ENCODE results near the gene SOX8.

SOX8 gene

DNA sequence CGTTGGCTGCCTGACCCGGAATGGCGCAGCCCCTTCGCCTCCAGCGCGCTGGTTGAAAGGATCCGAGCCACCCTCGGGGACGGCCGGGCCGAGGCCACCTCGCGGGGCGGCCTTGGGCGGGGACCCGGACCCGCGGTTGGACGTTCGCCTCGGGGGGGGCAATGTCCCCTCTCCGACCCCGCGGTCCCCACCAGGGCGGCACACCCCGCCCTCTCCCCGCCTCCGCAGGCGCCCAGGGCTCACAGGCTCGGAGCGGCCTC, 1.0 kb upstream of the SOX8 start:
- in situ Hi-C loops (cut with MboI; ENCODE audit: low pct_unique_long_range_greater_than_20kb, low sequenced_read_pairs, unreplicated experiment), result no loop called here
- DNase-seq (ENCODE audit: low spot score), result no peak
- TF ChIP-seq, protein P1, sequence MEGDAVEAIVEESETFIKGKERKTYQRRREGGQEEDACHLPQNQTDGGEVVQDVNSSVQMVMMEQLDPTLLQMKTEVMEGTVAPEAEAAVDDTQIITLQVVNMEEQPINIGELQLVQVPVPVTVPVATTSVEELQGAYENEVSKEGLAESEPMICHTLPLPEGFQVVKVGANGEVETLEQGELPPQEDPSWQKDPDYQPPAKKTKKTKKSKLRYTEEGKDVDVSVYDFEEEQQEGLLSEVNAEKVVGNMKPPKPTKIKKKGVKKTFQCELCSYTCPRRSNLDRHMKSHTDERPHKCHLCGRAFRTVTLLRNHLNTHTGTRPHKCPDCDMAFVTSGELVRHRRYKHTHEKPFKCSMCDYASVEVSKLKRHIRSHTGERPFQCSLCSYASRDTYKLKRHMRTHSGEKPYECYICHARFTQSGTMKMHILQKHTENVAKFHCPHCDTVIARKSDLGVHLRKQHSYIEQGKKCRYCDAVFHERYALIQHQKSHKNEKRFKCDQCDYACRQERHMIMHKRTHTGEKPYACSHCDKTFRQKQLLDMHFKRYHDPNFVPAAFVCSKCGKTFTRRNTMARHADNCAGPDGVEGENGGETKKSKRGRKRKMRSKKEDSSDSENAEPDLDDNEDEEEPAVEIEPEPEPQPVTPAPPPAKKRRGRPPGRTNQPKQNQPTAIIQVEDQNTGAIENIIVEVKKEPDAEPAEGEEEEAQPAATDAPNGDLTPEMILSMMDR (IDR thresholded peaks at IDR 0.05; ENCODE audit: extremely low read depth, insufficient read depth, missing control alignments), result no peak

DNA sequence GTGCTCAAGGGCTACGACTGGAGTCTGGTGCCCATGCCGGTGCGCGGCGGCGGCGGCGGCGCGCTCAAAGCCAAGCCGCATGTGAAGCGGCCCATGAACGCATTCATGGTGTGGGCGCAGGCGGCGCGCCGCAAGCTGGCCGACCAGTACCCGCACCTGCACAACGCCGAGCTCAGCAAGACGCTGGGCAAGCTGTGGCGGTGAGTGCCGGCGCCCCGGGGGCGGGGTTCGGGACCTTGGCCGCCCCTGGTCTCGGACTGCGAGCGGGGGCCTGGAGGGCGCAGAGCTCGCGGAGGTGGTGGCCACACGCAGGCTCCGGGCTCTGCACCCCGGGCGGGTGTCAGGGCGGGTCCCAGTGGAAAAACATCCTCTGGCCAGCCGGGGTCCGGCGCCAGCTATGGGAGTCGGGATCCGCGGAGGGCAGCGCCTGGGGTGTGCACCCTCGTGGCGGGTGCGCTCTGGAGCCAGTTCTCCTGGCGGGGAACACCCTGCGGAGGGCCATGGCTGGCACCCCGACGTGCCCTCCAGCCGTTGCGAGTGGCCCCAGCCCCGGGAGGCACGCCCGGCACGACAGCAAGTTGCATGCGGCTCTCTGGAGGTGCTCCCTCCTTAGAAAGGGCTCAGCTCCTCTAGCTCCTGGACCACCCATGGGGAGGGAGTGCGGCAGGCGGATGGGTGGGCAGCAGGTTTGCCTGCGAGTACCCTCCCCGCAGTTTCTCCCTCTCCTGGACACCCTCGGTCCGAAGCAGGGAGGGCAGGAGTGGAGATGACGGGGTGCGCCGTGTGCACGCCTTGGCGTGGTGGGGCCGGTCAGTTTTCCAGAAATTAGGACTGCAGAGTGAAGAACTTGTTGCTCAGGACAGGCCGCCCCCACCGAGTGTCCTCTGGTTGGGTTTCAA, 824 bp downstream of the SOX8 start:
- DNase-seq (ENCODE audit: low spot score), result no peak
- TF ChIP-seq, protein P1 (IDR thresholded peaks at IDR 0.05; ENCODE audit: extremely low read depth, insufficient read depth, missing control alignments), result no peak
- in situ Hi-C loops (cut with MboI; ENCODE audit: low pct_unique_long_range_greater_than_20kb, low sequenced_read_pairs, unreplicated experiment), result no loop called here

GRCh38 chr16:983044-984030, 1.8 kb downstream of the SOX8 start:
- no peak for DNase-seq (ENCODE audit: low spot score)
- in situ Hi-C loops (cut with MboI; ENCODE audit: low pct_unique_long_range_greater_than_20kb, low sequenced_read_pairs, unreplicated experiment), result no loop called here
- TF ChIP-seq, protein P1 (IDR thresholded peaks at IDR 0.05; ENCODE audit: extremely low read depth, insufficient read depth, missing control alignments), result no peak

DNA sequence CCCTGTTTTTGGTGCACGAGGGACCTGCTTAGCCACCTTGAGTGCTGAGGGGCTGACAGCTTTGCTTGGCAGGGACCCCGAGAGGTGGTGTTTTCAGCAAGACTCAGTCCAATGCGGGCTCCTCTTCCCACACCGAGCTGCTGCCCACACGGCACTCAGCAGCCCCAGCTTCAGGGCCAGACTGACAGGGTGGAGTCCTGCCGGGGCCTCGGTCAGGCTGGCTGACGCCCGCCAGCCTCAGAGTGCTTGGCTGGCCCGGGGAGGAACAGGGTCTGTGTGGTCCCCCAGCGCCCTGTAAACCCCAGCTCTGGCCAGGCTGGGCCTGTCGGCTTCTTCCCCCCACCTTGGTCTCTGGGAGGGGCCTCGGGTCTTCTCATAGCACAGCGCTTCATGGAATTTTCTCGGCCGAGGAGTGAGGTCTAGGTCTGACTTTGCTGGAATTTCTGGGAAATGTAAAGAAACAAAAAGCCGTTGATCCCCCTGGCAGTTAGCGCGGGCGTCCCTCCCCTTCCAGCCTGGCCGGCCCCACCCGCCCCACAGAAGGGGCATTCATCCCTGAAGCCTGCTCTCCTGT, 2.6 kb downstream of the SOX8 start:
- TF ChIP-seq, protein P1 (IDR thresholded peaks at IDR 0.05; ENCODE audit: extremely low read depth, insufficient read depth, missing control alignments), result no peak
- in situ Hi-C loops (cut with MboI; ENCODE audit: low pct_unique_long_range_greater_than_20kb, low sequenced_read_pairs, unreplicated experiment), result no loop called here

GRCh38 chr16:984736-985636, 3.4 kb downstream of the SOX8 start:
- DNase-seq (ENCODE audit: low spot score), result no peak
- in situ Hi-C loops (cut with MboI; ENCODE audit: low pct_unique_long_range_greater_than_20kb, low sequenced_read_pairs, unreplicated experiment), result no loop called here
- TF ChIP-seq, protein P1 (IDR thresholded peaks at IDR 0.05; ENCODE audit: extremely low read depth, insufficient read depth, missing control alignments), result no peak

More for the DNA sequence above, 2.6 kb downstream of the SOX8 start:
- no peak for DNase-seq (ENCODE audit: low spot score)

Data from GM13977 (cell line).